GM12878 (cell line): ENCODE measurements around the gene ACSS1.

Experiments
- CTCF ChIP-seq, 3 experiments: IDR thresholded peaks in 2 of 3; conservative IDR thresholded peaks in 1 of 3; 2 replicates each; pipeline ENCODE4 v1.5.1; 2011; ENCODE audit warnings: low read depth in 3 of 3, low read length in 3 of 3, mild to moderate bottlenecking in 3 of 3, control low read depth in 2 of 3, moderate library complexity in 2 of 3, inconsistent platforms in 1 of 3, mixed read lengths in 1 of 3; ENCODE audit not compliant: control insufficient read depth in 2 of 3, insufficient read depth in 1 of 3; ENCODE audit errors: extremely low read depth in 1 of 3
- EGR1 ChIP-seq, 2 experiments: IDR thresholded peaks; 1 replicate in 1 of 2; 2 replicates in 1 of 2; pipeline ENCODE4 v1.6.1; 2011 to 2012; ENCODE audit warnings: low read depth in 2 of 2, low read length in 2 of 2, borderline replicate concordance in 1 of 2, mild to moderate bottlenecking in 1 of 2, moderate library complexity in 1 of 2
- PBX3 ChIP-seq: IDR thresholded peaks from 2 replicates; pipeline ENCODE4 v1.6.1; 2011; ENCODE audit warnings: mild to moderate bottlenecking, low read depth, low read length, moderate library complexity; ENCODE audit not compliant: insufficient replicate concordance
- SP1 ChIP-seq: IDR thresholded peaks from one replicate; pipeline ENCODE4 v1.6.1; 2011; ENCODE audit warnings: low read depth, low read length

GRCh38 chr20:25030649-25031207 lies 27.2 kb downstream of the ACSS1 start:
- TF ChIP-seq PBX3 (no peak), EGR1 (IDR thresholded peaks at IDR 0.05; ENCODE audit: borderline replicate concordance in 1 of 2, low read depth in 2 of 2, low read length in 2 of 2) (no peak), SP1 (no peak), CTCF (IDR thresholded peaks at IDR 0.05 in 2 of 3, conservative IDR thresholded peaks at IDR 0.05 in 1 of 3; ENCODE audit: control insufficient read depth in 2 of 3, extremely low read depth in 1 of 3, insufficient read depth in 1 of 3, low read depth in 3 of 3, low read length in 3 of 3) (no peak)
